ENCODE data around the gene CDCA8. TPM values are rescaled to one million over a fixed set of nuclear protein-coding genes. Genes with fewer than 3 reads are reported as not detected.

CDCA8 gene
- total and polyA plus RNA-seq, 9 donors: 0.11 to 1.9 (median 0.60) TPM

DNA sequence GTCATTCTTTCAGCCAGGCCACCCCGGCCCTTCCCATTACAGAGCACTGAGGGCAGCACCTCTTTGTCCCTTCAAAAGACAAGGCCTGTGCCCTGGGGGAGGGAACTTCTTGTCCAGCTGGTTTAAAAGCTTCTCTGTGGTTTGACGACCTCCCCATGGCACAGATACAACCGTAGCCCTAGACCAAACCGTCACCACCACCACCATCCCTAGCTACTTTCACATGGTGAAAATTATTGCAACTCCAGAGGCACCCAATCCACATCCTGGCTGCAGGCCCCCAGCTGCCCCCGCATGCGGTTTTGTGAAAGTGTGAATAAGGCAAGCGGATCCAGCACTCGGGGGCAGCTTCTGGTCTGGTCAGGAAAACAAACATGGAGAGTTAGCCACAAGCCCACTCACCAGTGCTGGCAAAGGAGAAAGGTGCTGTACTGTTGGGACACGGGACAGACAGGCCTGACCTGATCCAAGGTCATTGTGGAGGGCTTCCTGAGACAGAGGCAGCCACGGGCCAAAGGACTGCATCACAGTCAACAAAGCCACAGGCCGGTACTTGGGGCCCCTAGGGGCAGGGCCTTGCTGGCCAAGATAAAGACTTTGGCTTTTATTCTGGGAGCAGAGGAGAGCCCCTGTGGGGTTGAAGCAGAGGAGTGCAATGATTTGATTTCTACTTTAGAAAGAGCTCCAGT lies 31.2 kb downstream of the CDCA8 start:
- DNase-seq: no peak
- H3K27ac ChIP-seq: no peak overlapping the region

DNA sequence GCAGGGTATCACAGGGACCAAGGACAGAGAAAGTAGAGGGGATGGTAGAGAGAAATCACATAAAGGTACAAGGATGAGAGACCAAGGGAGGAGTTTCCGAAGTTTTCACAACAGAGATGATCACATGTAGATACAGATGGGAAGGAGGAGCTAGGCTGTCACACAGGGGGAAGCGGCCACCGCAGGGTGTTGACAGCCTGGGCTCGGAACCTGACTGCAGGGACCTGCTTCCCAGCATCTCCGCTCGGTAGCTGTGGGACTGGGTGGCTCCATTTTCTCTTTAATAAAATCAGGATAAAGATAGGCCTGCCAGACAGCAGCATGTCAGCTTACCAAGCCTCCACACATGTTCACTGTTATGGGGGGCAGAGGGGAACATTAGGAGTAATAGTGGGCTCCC lies 32.3 kb downstream of the CDCA8 start:
- intact Hi-C loops (cut with DNase I): no loop called here
- Histone ChIP-seq H3K9me3 (no peaks in the 10 kb centered on the region), H3K36me3 (no peaks in the 10 kb centered on the region), H3K4me1 (ENCODE audit: insufficient read depth) (no peaks in the 10 kb centered on the region), H3K27ac (no peak overlapping the region), H3K27me3 (no peaks in the 10 kb centered on the region), H3K4me3 (no peak overlapping the region)
- WGBS, 3 donors: 80 to 86% (median 82%) methylated on average over 6 of the region's 6 CpGs
- no peak for DNase-seq
- TF ChIP-seq POLR2A (IDR thresholded peaks at IDR 0.05): no peak
- TF ChIP-seq, protein P1, sequence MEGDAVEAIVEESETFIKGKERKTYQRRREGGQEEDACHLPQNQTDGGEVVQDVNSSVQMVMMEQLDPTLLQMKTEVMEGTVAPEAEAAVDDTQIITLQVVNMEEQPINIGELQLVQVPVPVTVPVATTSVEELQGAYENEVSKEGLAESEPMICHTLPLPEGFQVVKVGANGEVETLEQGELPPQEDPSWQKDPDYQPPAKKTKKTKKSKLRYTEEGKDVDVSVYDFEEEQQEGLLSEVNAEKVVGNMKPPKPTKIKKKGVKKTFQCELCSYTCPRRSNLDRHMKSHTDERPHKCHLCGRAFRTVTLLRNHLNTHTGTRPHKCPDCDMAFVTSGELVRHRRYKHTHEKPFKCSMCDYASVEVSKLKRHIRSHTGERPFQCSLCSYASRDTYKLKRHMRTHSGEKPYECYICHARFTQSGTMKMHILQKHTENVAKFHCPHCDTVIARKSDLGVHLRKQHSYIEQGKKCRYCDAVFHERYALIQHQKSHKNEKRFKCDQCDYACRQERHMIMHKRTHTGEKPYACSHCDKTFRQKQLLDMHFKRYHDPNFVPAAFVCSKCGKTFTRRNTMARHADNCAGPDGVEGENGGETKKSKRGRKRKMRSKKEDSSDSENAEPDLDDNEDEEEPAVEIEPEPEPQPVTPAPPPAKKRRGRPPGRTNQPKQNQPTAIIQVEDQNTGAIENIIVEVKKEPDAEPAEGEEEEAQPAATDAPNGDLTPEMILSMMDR (IDR thresholded peaks at IDR 0.05): no peak
- no peak for TF ChIP-seq EP300 (IDR thresholded peaks at IDR 0.05)

More for the DNA sequence above, 31.2 kb downstream of the CDCA8 start:
- intact Hi-C loops (cut with DNase I): no loop called here
- H3K36me3 ChIP-seq: no peaks in the 10 kb centered on the region
- 30 to 38% (median 37%) methylated on average over 11 of the region's 11 CpGs for WGBS, 3 donors
- no peaks in the 10 kb centered on the region for H3K9me3 ChIP-seq
- H3K27me3 ChIP-seq: no peaks in the 10 kb centered on the region
- no peaks in the 10 kb centered on the region for H3K4me1 ChIP-seq (ENCODE audit: insufficient read depth)
- H3K4me3 ChIP-seq: no peak overlapping the region
- TF ChIP-seq POLR2A (IDR thresholded peaks at IDR 0.05) (no peak), EP300 (IDR thresholded peaks at IDR 0.05) (no peak)
- TF ChIP-seq, protein P1 (IDR thresholded peaks at IDR 0.05): no peak

DNA sequence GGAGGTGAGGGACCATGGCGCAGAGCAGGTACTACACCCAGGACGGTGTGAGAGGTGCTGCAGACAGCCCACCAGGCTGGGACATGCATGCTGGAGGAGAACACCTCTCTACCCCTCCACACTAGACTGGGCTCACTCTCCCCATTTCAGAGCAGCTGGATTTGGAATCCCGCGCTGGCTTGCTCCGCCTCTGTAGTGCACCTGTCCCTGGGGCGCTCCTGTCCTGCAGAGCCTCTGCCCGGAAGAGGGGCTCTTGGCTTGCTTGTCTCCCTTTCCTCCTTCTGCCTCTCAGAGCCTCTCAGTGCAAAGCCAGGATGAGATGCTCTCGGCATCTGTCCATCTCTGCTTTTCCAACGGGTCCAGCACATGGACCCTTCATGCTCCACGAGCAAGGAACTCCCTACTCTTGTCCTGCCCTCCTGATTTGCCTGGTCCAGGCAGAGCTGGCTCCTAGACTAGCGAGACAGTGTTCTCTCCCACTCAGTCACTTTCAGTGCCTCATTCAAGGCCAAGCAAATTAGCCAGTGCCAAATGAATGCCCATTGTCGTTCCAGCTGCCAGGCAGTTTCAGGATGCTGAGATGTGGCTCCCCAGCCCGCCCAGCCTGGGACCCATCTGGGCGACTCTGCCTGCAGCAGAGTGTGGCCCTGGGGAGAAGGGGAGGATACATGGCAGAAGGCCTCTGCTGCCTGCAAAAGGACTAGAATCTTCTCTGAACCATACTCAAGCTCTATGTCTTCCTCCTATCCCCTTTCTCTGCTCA lies 33.7 kb downstream of the CDCA8 start:
- intact Hi-C loops (cut with DNase I): no loop called here
- 48 to 55% (median 53%) methylated on average over 14 of the region's 14 CpGs for WGBS, 3 donors
- TF ChIP-seq, protein P1 (IDR thresholded peaks at IDR 0.05): no peak
- TF ChIP-seq POLR2A (IDR thresholded peaks at IDR 0.05): no peak
- TF ChIP-seq EP300 (IDR thresholded peaks at IDR 0.05): no peak

DNA sequence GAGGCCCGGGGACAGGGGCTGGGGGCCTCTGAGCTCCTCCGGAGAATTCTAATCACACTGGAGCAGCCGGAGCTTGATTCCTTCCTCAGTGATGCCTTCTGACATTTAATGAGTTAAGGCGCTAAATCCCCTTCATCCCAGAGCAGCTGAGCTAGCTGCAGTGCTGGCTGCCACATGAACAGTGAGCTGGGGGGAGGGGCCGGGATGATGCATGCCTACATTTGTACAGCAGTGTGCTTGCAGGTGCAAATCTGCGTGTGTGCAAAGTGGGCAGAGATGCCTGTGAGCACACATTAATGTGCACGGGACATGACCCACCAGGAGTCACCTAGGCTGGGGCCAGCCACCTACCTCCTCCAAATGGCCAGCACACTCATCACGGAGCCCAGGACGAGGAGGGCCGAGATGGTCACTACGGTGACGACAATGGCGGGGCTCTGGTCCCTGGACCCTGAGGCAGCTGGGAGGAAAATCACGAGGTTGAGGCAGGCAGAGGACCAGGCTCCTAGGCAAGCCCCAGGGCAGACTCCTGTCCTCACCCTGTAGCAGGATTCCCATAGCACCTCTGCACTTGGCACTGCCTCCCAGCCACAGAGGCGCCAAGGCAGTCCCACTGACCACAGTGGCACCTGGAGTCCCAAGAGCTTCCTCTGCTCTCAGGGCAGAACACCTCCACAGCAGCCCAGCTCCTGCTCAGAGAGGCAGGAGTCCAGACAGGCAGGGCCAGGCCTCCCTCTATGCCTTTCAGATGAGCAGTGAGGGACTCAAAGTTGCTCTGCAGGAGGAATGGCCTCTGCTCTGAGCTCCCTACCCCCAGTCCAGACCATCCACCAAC lies 34.7 kb downstream of the CDCA8 start:
- H3K4me1 ChIP-seq (ENCODE audit: insufficient read depth): no peaks in the 10 kb centered on the region
- no peak for TF ChIP-seq POLR2A (IDR thresholded peaks at IDR 0.05)
- TF ChIP-seq, protein P1 (IDR thresholded peaks at IDR 0.05): no peak
- no peak for TF ChIP-seq EP300 (IDR thresholded peaks at IDR 0.05)
- H3K36me3 ChIP-seq: no peaks in the 10 kb centered on the region
- DNase-seq: no peak
- H3K9me3 ChIP-seq: no peaks in the 10 kb centered on the region
- H3K27ac ChIP-seq: no peak overlapping the region
- 36 to 44% (median 42%) methylated on average over 15 of the region's 15 CpGs for WGBS, 3 donors
- intact Hi-C loops (cut with DNase I): no loop called here
- H3K27me3 ChIP-seq: no peaks in the 10 kb centered on the region
- H3K4me3 ChIP-seq: no peak overlapping the region

More for the DNA sequence above, 33.7 kb downstream of the CDCA8 start:
- no peak for DNase-seq
- Histone ChIP-seq H3K4me3 (no peak overlapping the region), H3K36me3 (no peaks in the 10 kb centered on the region), H3K9me3 (no peaks in the 10 kb centered on the region), H3K27ac (no peak overlapping the region), H3K4me1 (ENCODE audit: insufficient read depth) (no peaks in the 10 kb centered on the region), H3K27me3 (no peaks in the 10 kb centered on the region)
